H1 (cell line): ENCODE measurements around the gene FSTL4. TPM values are rescaled to one million over a fixed set of nuclear protein-coding genes. Genes with fewer than 3 reads are reported as not detected.

Experiments used
- CTCF ChIA-PET: fragments of 300-600 bp; sonication (Branson Sonifier 250); formaldehyde crosslinking; loops from one replicate; lab custom pipeline; 2021; ENCODE audit not compliant: partially characterized antibody; lab: Charles Lee
- POLR2A ChIA-PET: fragments of 300-600 bp; sonication (Branson Sonifier 250); formaldehyde crosslinking; loops from one replicate; lab custom pipeline; 2021; ENCODE audit warnings: inconsistent platforms; ENCODE audit not compliant: partially characterized antibody; lab: Charles Lee
- DNase-seq, 2 experiments: peaks; one replicate each; pipeline versions ENCODE4 v3.0.0 to v3.0.0-alpha.2; 2010 to 2022; ENCODE audit warnings: low spot score in 2 of 2, low read depth in 1 of 2, mixed read lengths in 1 of 2
- FAIRE-seq: peaks from 2 replicates; lab custom pipeline; 2011; peaks lifted over from hg19 to GRCh38; lab: Jason Lieb, UNC
- H2AFZ ChIP-seq: 2 replicates; pipeline ENCODE4 v1.8.1; 2012; ENCODE audit warnings: low read length, inconsistent platforms
- H2AK5ac ChIP-seq: 2 replicates; pipeline ENCODE4 v1.6.1; 2013; ENCODE audit warnings: low read depth, low read length
- H2BK120ac ChIP-seq: replicated peaks from 2 replicates; pipeline ENCODE3; 2013; ENCODE audit warnings: low read depth, low read length, inconsistent platforms
- H2BK12ac ChIP-seq: 2 replicates; pipeline ENCODE4 v1.6.1; 2013; ENCODE audit warnings: low read depth, low read length
- H2BK15ac ChIP-seq: 2 replicates; pipeline ENCODE4 v1.6.1; 2013; ENCODE audit warnings: low read length
- H2BK20ac ChIP-seq: 2 replicates; pipeline ENCODE4 v1.6.1; 2013; ENCODE audit warnings: low read length
- H2BK5ac ChIP-seq: 2 replicates; pipeline ENCODE4 v1.6.1; 2013; ENCODE audit warnings: low read depth, low read length
- H3K14ac ChIP-seq: 2 replicates; pipeline ENCODE4 v1.6.1; 2013; ENCODE audit warnings: inconsistent platforms; ENCODE audit not compliant: insufficient read length
- H3K18ac ChIP-seq: 2 replicates; pipeline ENCODE4 v1.6.1; 2013; ENCODE audit warnings: low read length; ENCODE audit errors: extremely low read depth
- H3K23ac ChIP-seq: 2 replicates; pipeline ENCODE4 v1.6.1; 2013; ENCODE audit warnings: inconsistent platforms; ENCODE audit not compliant: insufficient read length
- H3K23me2 ChIP-seq: 2 replicates; pipeline ENCODE4 v1.6.1; 2013; ENCODE audit warnings: low read depth, low read length
- H3K27ac ChIP-seq: 2 replicates; pipeline ENCODE4 v1.6.1; 2011; ENCODE audit warnings: low read depth, low read length, inconsistent platforms
- H3K27me3 ChIP-seq, 4 experiments: replicated peaks in 1 of 4; 1 replicate in 1 of 4; 2 replicates in 3 of 4; pipeline versions ENCODE4 v1.6.1 to v1.8.1; 2011 to 2013; ENCODE audit warnings: low read length in 3 of 4, mild to moderate bottlenecking in 3 of 4, inconsistent platforms in 2 of 4, mixed read lengths in 2 of 4, moderate library complexity in 1 of 4; ENCODE audit not compliant: control insufficient read depth in 3 of 4, insufficient read depth in 3 of 4; ENCODE audit errors: extremely low read depth in 1 of 4
- H3K36me3 ChIP-seq, 4 experiments: 2 replicates each; pipeline versions ENCODE4 v1.6.1 to v1.8.1; 2011 to 2013; ENCODE audit warnings: mild to moderate bottlenecking in 4 of 4, low read length in 3 of 4, moderate library complexity in 2 of 4, control low read depth in 1 of 4, inconsistent platforms in 1 of 4; ENCODE audit not compliant: insufficient read depth in 4 of 4, control insufficient read depth in 2 of 4
- H3K4ac ChIP-seq: replicated peaks from 2 replicates; pipeline ENCODE3; 2013; ENCODE audit warnings: low read length, low read depth, mixed read lengths, inconsistent platforms; ENCODE audit not compliant: insufficient read length
- H3K4me1 ChIP-seq, 4 experiments: replicated peaks in 1 of 4; 1 replicate in 1 of 4; 2 replicates in 3 of 4; pipeline versions ENCODE4 v1.6.1 to v1.8.1; 2011 to 2013; ENCODE audit warnings: low read length in 3 of 4, inconsistent platforms in 2 of 4, mixed read lengths in 1 of 4; ENCODE audit not compliant: insufficient read depth in 4 of 4, control insufficient read depth in 3 of 4
- H3K4me2 ChIP-seq, 2 experiments: 2 replicates each; pipeline versions ENCODE4 v1.6.1 to v1.8.1; 2011 to 2013; ENCODE audit warnings: low read depth in 2 of 2, low read length in 2 of 2, control low read depth in 1 of 2, inconsistent platforms in 1 of 2, mild to moderate bottlenecking in 1 of 2; ENCODE audit not compliant: insufficient read depth in 1 of 2
- H3K4me3 ChIP-seq, 4 experiments: fragments of 200-600, 300-600 bp in 1 of 4; sonication (generic), shearing (Covaris generic), sonication (Bioruptor Twin) in 1 of 4; 2 replicates each; pipeline versions ENCODE4 v1.5.1 to v1.8.1; 2011 to 2016; ENCODE audit warnings: low read length in 4 of 4, low read depth in 3 of 4, control low read depth in 2 of 4, inconsistent platforms in 2 of 4, mild to moderate bottlenecking in 2 of 4, mixed read lengths in 1 of 4, moderate library complexity in 1 of 4; ENCODE audit not compliant: insufficient read depth in 2 of 4; ENCODE audit errors: extremely low read depth in 1 of 4
- H3K56ac ChIP-seq: replicated peaks from 2 replicates; pipeline ENCODE3; 2013; ENCODE audit warnings: low read depth, mild to moderate bottlenecking, mixed read lengths, low read length, inconsistent platforms; ENCODE audit not compliant: insufficient read length
- H3K79me1 ChIP-seq: 2 replicates; pipeline ENCODE4 v1.6.1; 2013; ENCODE audit warnings: low read depth, low read length, control low read depth
- H3K79me2 ChIP-seq, 2 experiments: 2 replicates each; pipeline versions ENCODE4 v1.6.1 to v1.8.1; 2012 to 2013; ENCODE audit warnings: low read length in 2 of 2, mild to moderate bottlenecking in 2 of 2, inconsistent platforms in 1 of 2; ENCODE audit not compliant: insufficient read depth in 2 of 2, control insufficient read depth in 1 of 2
- H3K9ac ChIP-seq, 4 experiments: replicated peaks in 1 of 4; 1 replicate in 1 of 4; 2 replicates in 3 of 4; pipeline versions ENCODE4 v1.6.1 to v1.8.1; 2011 to 2013; ENCODE audit warnings: low read depth in 3 of 4, low read length in 3 of 4, control low read depth in 2 of 4, mild to moderate bottlenecking in 2 of 4, moderate library complexity in 2 of 4, inconsistent platforms in 1 of 4; ENCODE audit errors: extremely low read depth in 1 of 4
- H3K9me3 ChIP-seq, 2 experiments: 2 replicates each; pipeline versions ENCODE4 v1.6.1 to v1.8.1; 2012 to 2013; ENCODE audit warnings: mild to moderate bottlenecking in 2 of 2, moderate library complexity in 2 of 2, control low read depth in 1 of 2, inconsistent platforms in 1 of 2, low read depth in 1 of 2, low read length in 1 of 2, mixed read lengths in 1 of 2; ENCODE audit not compliant: insufficient read depth in 2 of 2
- H4K20me1 ChIP-seq, 2 experiments: replicated peaks in 1 of 2; 2 replicates each; pipeline versions ENCODE3 to v1.8.1; 2011 to 2013; ENCODE audit warnings: inconsistent platforms in 2 of 2, low read length in 2 of 2, mild to moderate bottlenecking in 1 of 2; ENCODE audit not compliant: insufficient read depth in 2 of 2, control insufficient read depth in 1 of 2
- H4K5ac ChIP-seq: 2 replicates; pipeline ENCODE4 v1.6.1; 2013; ENCODE audit warnings: low read length, low read depth, mixed read lengths, inconsistent platforms; ENCODE audit not compliant: insufficient read length
- H4K8ac ChIP-seq: 2 replicates; pipeline ENCODE4 v1.8.0; 2013; ENCODE audit warnings: mild to moderate bottlenecking, moderate library complexity, low read length, inconsistent platforms; ENCODE audit not compliant: insufficient read depth; ENCODE audit errors: extremely low read depth
- H4K91ac ChIP-seq: replicated peaks from 2 replicates; pipeline ENCODE3; 2013; ENCODE audit warnings: low read length, mixed read lengths, inconsistent platforms; ENCODE audit not compliant: insufficient read length
- ASH2L ChIP-seq: fragments of 200-600, 300-600 bp; sonication (generic); IDR thresholded peaks from one replicate; pipeline ENCODE4 v1.7.1; 2017; ENCODE audit warnings: low read length
- FOSL1 ChIP-seq: IDR thresholded peaks from 2 replicates; pipeline ENCODE4 v1.6.1; 2011; ENCODE audit warnings: mild to moderate bottlenecking, low read depth, low read length, moderate library complexity; ENCODE audit not compliant: insufficient read depth
- ZNF274 ChIP-seq: IDR thresholded peaks from 2 replicates; pipeline ENCODE4 v1.7.0; 2012; ENCODE audit warnings: low read length, borderline replicate concordance; ENCODE audit errors: extremely low read depth
- whole genome bisulfite sequencing, 2 experiments: shearing (Covaris generic) in 1 of 2; methylation state at CpG; one replicate each; pipeline versions ENCODE4 v1.1.6 to v1.1.7; 2013 to 2015; ENCODE audit warnings: low lambda C conversion rate in 2 of 2, mixed read lengths in 2 of 2, inconsistent platforms in 1 of 2, low coverage in 1 of 2, missing lambda C conversion rate in 1 of 2; ENCODE audit not compliant: insufficient replicate concordance in 2 of 2, insufficient coverage in 1 of 2, insufficient read length in 1 of 2; ENCODE audit errors: extremely low coverage in 1 of 2, missing lambda C conversion rate in 1 of 2; 5-methylcytosine and 5-hydroxymethylcytosine counted together
- polyA plus RNA-seq, 7 experiments: library from polyadenylated mRNA; depleted of rRNA in 3 of 7; stranded (reverse) in 5 of 7; unstranded in 2 of 7; fragments of >200 nt in 5 of 7; fragments of 200-250 nt in 2 of 7; gene quantifications; 1 replicate in 5 of 7; 2 replicates in 1 of 7; 4 replicates in 1 of 7; pipeline versions ENCODE4 v1.2.1 to v1.2.3, GENCODE V29; 2011 to 2013; ENCODE audit warnings: missing spikeins in 2 of 7, mixed read lengths in 2 of 7
- total RNA-seq: library from RNA; stranded (reverse); fragmentation: NEBNext Ultra II Directional; extraction: Animal tissue kit (Norgen Biotek cat#: 25700); gene quantifications from 2 replicates; pipeline ENCODE4 v1.2.1, GENCODE V29; 2021

The FSTL4 gene
- total and polyA plus RNA-seq, 2 of the 8 experiments (the other 6 are each of a cell fraction or from before 2014, with no cell fraction given) = 3.1 to 4.1 TPM

DNA sequence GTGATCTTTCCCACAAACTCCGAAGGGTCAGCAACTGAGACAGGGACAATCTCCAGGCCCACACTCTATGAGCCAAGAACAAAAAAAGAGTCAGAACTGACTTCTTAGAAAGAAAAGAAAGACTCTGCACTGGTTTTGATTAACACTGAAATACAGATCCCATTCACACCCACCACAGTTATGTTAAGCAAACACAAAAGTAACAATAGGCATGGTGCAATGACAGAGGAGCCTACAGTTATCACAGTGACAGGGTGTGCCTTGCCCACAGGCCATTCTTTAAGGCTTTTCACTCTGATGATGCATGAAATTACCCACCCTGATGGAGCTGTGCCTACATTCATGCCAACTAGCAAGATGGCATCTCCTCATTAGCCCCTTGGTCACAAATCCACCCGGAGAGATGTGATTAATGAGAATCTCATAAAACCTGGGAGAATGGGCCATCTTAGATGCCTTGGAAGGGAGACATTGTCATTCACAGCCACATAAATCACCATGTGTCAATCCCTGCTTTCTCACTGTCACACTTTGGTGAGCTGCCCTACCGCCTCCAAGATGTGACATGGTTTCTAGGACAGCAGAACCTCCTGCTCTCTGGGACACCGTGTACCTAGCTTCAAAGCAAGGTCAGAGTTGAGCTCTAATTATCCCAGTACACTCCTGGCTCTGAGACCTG is 27.6 kb upstream of the FSTL4 start:
- H3K14ac ChIP-seq = no peak overlapping the region
- no peak overlapping the region for H3K56ac ChIP-seq
- H4K91ac ChIP-seq = no peak overlapping the region
- H4K5ac ChIP-seq = no peak overlapping the region
- H3K4me3 ChIP-seq = no peak overlapping the region
- ChIA-PET POLR2A (no interaction called here), CTCF (interaction anchor here (0.7 kb wide), 1 partner anchor 12 kb away, joined by 3 read pairs; no protein-coding TSS in a partner anchor)
- H3K18ac ChIP-seq = no peak overlapping the region
- no peak overlapping the region for H2BK5ac ChIP-seq
- no peak overlapping the region for H2AFZ ChIP-seq
- no peak overlapping the region for H4K8ac ChIP-seq
- peaks cover 0 to 3% (median 0%) of the 10 kb centered on the region in 4 experiments; a peak in 1 of 7 replicates for H3K4me1 ChIP-seq
- H3K27me3 ChIP-seq = no peaks in the 10 kb centered on the region
- H3K9ac ChIP-seq = no peak overlapping the region
- no peaks in the 10 kb centered on the region for H3K9me3 ChIP-seq
- no peaks in the 10 kb centered on the region for H4K20me1 ChIP-seq
- H3K23ac ChIP-seq = no peak overlapping the region
- H2BK20ac ChIP-seq = no peak overlapping the region
- DNase-seq (no peak), FAIRE-seq (no peak)
- no peak overlapping the region for H3K4me2 ChIP-seq
- no peak overlapping the region for H2BK12ac ChIP-seq
- H3K27ac ChIP-seq = no peak overlapping the region
- H3K4ac ChIP-seq = no peak overlapping the region
- 98% methylated on average over 4 of the region's 4 CpGs; no CpG with 5 or more reads in 1 of the 2 experiments for WGBS, 2 experiments
- no peak overlapping the region for H2BK120ac ChIP-seq
- H2AK5ac ChIP-seq = no peak overlapping the region
- H3K36me3 ChIP-seq = no peaks in the 10 kb centered on the region
- H2BK15ac ChIP-seq = no peak overlapping the region
- no peaks in the 10 kb centered on the region for H3K79me2 ChIP-seq
- H3K79me1 ChIP-seq = no peaks in the 10 kb centered on the region
- no peaks in the 10 kb centered on the region for H3K23me2 ChIP-seq
- TF ChIP-seq FOSL1 (no peak), ASH2L (no peak), ZNF274 (no peak)
